Sciatic nerve (tissue), 2 donors: ENCODE results near the gene NMNAT1. TPM values are rescaled to one million over a fixed set of nuclear protein-coding genes. Genes with fewer than 3 reads are reported as not detected.
"Not testable (repeated sequence)": the region's sequence is repeated elsewhere in the genome, so short reads cannot be mapped to it uniquely, and the experiment has no call there.

Experiments used
- ATAC-seq: fragments of 200-7000 bp; cut with Tn5 transposase; one replicate; pipeline ENCODE4 v1.9.1; 2020; ENCODE audit warnings: mild to moderate bottlenecking, moderate library complexity
- DNase-seq: peaks from one replicate; pipeline ENCODE4 v3.0.0-alpha.2; 2020; ENCODE audit warnings: low spot score
- intact Hi-C: fragments of 100-400 bp; cut with DNase I; formaldehyde crosslinking; loops from one replicate; pipeline ENCODE4 v1.14.2; 2022
- total RNA-seq: library from RNA; stranded (reverse); fragmentation: NEBNext Ultra II Directional; extraction: Animal tissue kit (Norgen Biotek cat#: 25700); gene quantifications from one replicate; pipeline ENCODE4 v1.2.1, GENCODE V29; 2021
- donor health status: DM: no; HTN: no; CAD: no.
- donor health status: DM: no; HTN: no; CAD: no.

NMNAT1 gene
- total RNA-seq, 1 donor from 2014 or later: 10.7 TPM

GRCh38 chr1:9996624-9997582 lies 53.6 kb downstream of the NMNAT1 start, which contains the start of gene RBP7:
RBP7 (plus strand) TSS chr1:9997228; CDS start chr1:9997259, 31 bp downstream.
- no peak for ATAC-seq
- no peak for DNase-seq
- intact Hi-C loops: no loop called here

DNA sequence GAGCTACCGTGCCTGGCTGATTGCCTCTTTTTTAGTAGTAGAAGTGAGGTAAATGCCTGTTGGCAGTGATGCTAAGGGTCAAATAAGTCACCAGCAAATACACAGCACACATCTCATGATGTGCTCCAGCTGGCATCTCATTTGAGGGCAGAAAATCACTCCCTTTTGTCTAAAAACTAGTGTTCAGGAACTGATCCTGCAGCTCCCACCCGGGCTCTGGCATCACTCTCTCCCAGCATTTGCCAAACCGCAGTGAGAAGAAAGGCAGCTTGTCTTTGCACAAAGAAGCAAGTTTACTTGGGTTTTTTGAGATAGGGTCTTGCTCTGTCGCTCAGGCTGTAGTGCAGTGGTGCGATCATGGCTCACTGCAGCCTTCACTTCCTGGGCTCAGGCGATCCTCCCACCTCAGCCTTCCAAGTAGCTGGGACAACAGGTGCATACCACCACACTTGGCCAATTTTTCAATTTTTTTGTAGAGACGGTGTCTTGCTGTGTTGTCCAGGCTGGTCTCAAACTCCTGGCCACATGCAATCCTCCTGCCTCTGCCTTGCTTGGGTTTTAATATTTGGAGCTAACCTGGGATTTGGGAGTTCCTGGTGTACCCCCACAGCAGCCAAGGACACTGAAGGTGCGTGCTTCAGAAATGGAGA lies 57.9 kb downstream of the NMNAT1 start:
- no peak for DNase-seq
- no peak for ATAC-seq
- intact Hi-C loops: no loop called here

- DNase-seq, ATAC-seq, intact Hi-C loops: not testable (repeated sequence)
Measured at GRCh38 chr1:10005248-10005647, 62.0 kb downstream of the NMNAT1 start.

GRCh38 chr1:10007169-10007568 lies 63.9 kb downstream of the NMNAT1 start:
- intact Hi-C loops: no loop called here
- no peak for ATAC-seq
- DNase-seq: no peak

GRCh38 chr1:10014016-10014415 lies 70.7 kb downstream of the NMNAT1 start:
- no peak for ATAC-seq
- intact Hi-C loops: no loop called here
- DNase-seq: no peak

GRCh38 chr1:10019561-10019960 lies 76.3 kb downstream of the NMNAT1 start:
- DNase-seq (no peak), ATAC-seq (no peak)
- intact Hi-C loops: no loop called here

GRCh38 chr1:10020086-10020485 lies 76.8 kb downstream of the NMNAT1 start:
- DNase-seq: no peak
- intact Hi-C loops: no loop called here
- ATAC-seq: no peak

- DNase-seq, intact Hi-C loops, ATAC-seq: not testable (repeated sequence)
Measured at GRCh38 chr1:10020678-10021077, 77.4 kb downstream of the NMNAT1 start.

GRCh38 chr1:10021992-10022391 lies 78.7 kb downstream of the NMNAT1 start:
- ATAC-seq, intact Hi-C loops: not testable (repeated sequence)

DNA sequence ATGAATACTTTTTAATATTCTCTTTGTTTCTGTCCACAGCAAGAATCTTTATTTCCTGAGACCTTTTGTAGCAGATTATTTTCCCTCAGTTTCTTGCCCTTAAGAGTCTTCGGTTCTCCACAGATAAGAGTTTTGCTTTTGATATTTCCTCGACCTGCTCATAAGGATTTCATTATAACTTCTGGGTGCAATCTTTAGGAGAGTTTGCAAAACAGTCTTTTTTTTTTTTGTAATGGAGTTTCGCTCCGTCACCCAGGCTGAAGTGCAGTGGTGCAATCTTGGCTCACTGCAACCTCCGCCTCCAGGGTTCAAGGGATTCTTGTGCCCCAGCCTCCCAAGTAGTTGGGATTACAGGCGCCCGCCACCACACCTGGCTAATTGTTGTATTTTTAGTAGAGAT lies 79.4 kb downstream of the NMNAT1 start:
- ATAC-seq (no peak), DNase-seq (no peak)
- intact Hi-C loops: no loop called here

More at GRCh38 chr1:10021992-10022391, 78.7 kb downstream of the NMNAT1 start:
- DNase-seq: not testable (repeated sequence)

GRCh38 chr1:10025354-10025753 lies 82.1 kb downstream of the NMNAT1 start:
- no peak for ATAC-seq
- intact Hi-C loops: no loop called here
- no peak for DNase-seq

GRCh38 chr1:10027027-10027426 lies 83.8 kb downstream of the NMNAT1 start:
- DNase-seq (no peak), ATAC-seq (no peak)
- intact Hi-C loops: no loop called here

GRCh38 chr1:10028956-10029500 lies 85.8 kb downstream of the NMNAT1 start:
- ATAC-seq, DNase-seq, intact Hi-C loops: not testable (repeated sequence)

- ATAC-seq (no peak), DNase-seq (no peak)
- intact Hi-C loops: no loop called here
Measured at GRCh38 chr1:10031461-10031860, 88.2 kb downstream of the NMNAT1 start.

DNA sequence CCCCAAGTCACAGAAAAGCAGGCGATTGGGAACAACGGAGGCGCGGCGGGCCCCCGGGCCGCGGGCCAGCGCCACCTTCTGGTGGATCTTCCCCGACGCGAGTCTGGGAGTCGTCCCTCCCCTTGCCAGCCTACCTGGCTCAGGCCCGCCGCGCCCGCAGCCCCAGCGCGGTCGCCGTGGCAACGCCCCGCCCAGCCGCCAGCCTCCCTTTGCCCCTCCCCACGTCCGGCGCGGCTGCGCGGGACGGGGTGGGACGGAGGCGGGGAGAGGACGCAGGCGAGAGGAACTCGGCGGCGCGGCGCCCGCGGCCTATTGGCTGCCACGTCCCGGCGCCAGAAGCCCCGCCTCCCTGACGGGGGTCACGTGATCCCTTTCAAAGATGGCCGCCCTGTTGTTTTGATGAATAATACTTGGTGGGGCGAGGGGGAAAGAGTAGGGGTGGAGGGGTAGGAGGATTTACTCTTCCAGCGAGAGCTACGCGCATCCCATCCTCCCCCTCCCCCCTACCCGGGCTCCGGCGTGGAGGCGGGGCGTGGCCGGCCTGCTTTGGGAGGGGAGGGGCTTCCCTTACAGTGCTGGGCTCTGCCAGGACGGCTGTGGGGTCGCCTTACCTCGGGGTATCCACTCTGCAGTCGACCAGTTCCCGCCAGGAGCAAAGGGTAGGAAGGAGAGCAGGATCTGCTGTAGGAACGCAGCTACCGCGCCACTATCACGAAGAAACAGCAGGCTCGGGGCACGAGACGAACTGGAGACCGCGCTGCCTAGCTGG lies 89.5 kb downstream of the NMNAT1 start, which contains the start of gene UBE4B:
Gene UBE4B, plus strand, starts transcription at position 369 of the 769 bp plus-strand sequence. CDS start 713 bp downstream, outside the sequence.
- DNase-seq: peak; percentile 98
- ATAC-seq: peak; percentile 100
- intact Hi-C loops: no loop called here

GRCh38 chr1:10033359-10033845 lies 90.1 kb downstream of the NMNAT1 start:
- ATAC-seq: peak; percentile 63
- intact Hi-C loops: no loop called here
- DNase-seq: no peak
